CD4-positive, alpha-beta T cell treated with Interleukin-1 beta for 1 hour (primary cell): ENCODE results near the gene SCAMP5.

Experiments used
- DNase-seq, 2 donors: peaks; one replicate each; pipeline ENCODE4 v3.0.0-alpha.2; 2020 to 2022

Gene SCAMP5

GRCh38 chr15:75023181-75023871 is 28.0 kb downstream of the SCAMP5 start, which contains the start of gene PPCDC:
Gene PPCDC, plus strand, starts transcription at chr15:75023590. Its CDS starts 4,729 bp downstream, at chr15:75028319.
- DNase-seq: peak; percentile 94 to 95

- DNase-seq: no peak
Observed at GRCh38 chr15:75023872-75024636, 28.7 kb downstream of the SCAMP5 start.

- DNase-seq: no peak
Observed at GRCh38 chr15:75025107-75025506, 29.7 kb downstream of the SCAMP5 start.

- no peak for DNase-seq
Observed at GRCh38 chr15:75025548-75026260, 30.3 kb downstream of the SCAMP5 start.

GRCh38 chr15:75027551-75027950 is 32.2 kb downstream of the SCAMP5 start:
- DNase-seq: no peak

- DNase-seq: no peak
Observed at GRCh38 chr15:75028991-75029377, 33.6 kb downstream of the SCAMP5 start.

- peak; percentile 86 for DNase-seq
Observed at GRCh38 chr15:75029378-75030022, 34.1 kb downstream of the SCAMP5 start.

GRCh38 chr15:75030023-75030413 is 34.7 kb downstream of the SCAMP5 start:
- peak in 1 of 2 donors; percentile 35 for DNase-seq

- DNase-seq: no peak
Observed at GRCh38 chr15:75030424-75030823, 35.1 kb downstream of the SCAMP5 start.

- DNase-seq: no peak
Observed at GRCh38 chr15:75031848-75032247, 36.5 kb downstream of the SCAMP5 start.

- no peak for DNase-seq
Observed at GRCh38 chr15:75032395-75032794, 37.0 kb downstream of the SCAMP5 start.

GRCh38 chr15:75033809-75034208 is 38.4 kb downstream of the SCAMP5 start:
- no peak for DNase-seq

- DNase-seq: peak in 1 of 2 donors; percentile 57
Observed at GRCh38 chr15:75034615-75035014, 39.3 kb downstream of the SCAMP5 start.

GRCh38 chr15:75036212-75036616 is 40.9 kb downstream of the SCAMP5 start:
- no peak for DNase-seq

- peak in 1 of 2 donors; percentile 44 for DNase-seq
Observed at GRCh38 chr15:75037685-75038084, 42.3 kb downstream of the SCAMP5 start.

- no peak for DNase-seq
Observed at GRCh38 chr15:75038231-75038630, 42.9 kb downstream of the SCAMP5 start.

- DNase-seq: peak; percentile 61 to 93
Observed at GRCh38 chr15:75042730-75043508, 47.6 kb downstream of the SCAMP5 start.

GRCh38 chr15:75043509-75044257 is 48.3 kb downstream of the SCAMP5 start:
- DNase-seq: peak; percentile 29 to 86

- DNase-seq: no peak
Observed at GRCh38 chr15:75044258-75044878, 49.0 kb downstream of the SCAMP5 start.

GRCh38 chr15:75045332-75046015 is 50.1 kb downstream of the SCAMP5 start:
- no peak for DNase-seq
